CD4-positive, CD25-positive, alpha-beta regulatory T cell (primary cell): ENCODE measurements around the gene RPTOR. TPM values are rescaled to one million over a fixed set of nuclear protein-coding genes. Genes with fewer than 3 reads are reported as not detected.
A peak's percentile ranks its signal among the peaks of the same experiment; 100 is the strongest.

Experiments
- ATAC-seq, 2 donors: fragments of 150-1000 bp; cut with Tn5 transposase; one replicate each; pipeline ENCODE4 v1.10.0; 2021; ENCODE audit warnings: low read depth in 2 of 2, moderate number of reproducible peaks in 2 of 2, moderate library complexity in 1 of 2
- DNase-seq, 3 donors: peaks; one replicate each; pipeline versions ENCODE4 v3.0.0 to v3.0.0-alpha.2; 2012 to 2022; ENCODE audit warnings: mixed read lengths in 1 of 3
- H3K27ac ChIP-seq: one replicate; pipeline ENCODE4 v1.7.0; 2013; ENCODE audit warnings: mild to moderate bottlenecking, low read length; ENCODE audit not compliant: insufficient read depth, poor library complexity, severe bottlenecking
- H3K27me3 ChIP-seq: one replicate; pipeline ENCODE4 v1.7.0; 2013; ENCODE audit warnings: low read length; ENCODE audit not compliant: control insufficient read depth, insufficient read depth
- H3K36me3 ChIP-seq: one replicate; pipeline ENCODE4 v1.7.0; 2013; ENCODE audit warnings: mild to moderate bottlenecking, low read length, moderate library complexity; ENCODE audit not compliant: control insufficient read depth, insufficient read depth
- H3K4me1 ChIP-seq: 2 replicates; pipeline ENCODE4 v1.7.0; 2013; ENCODE audit warnings: mild to moderate bottlenecking, low read length; ENCODE audit not compliant: insufficient read depth, control insufficient read depth, poor library complexity, severe bottlenecking
- H3K4me3 ChIP-seq: one replicate; pipeline ENCODE4 v1.7.0; 2013; ENCODE audit warnings: low read depth, mild to moderate bottlenecking, low read length, moderate library complexity
- H3K9me3 ChIP-seq, 2 experiments: 1 replicate in 1 of 2; 2 replicates in 1 of 2; pipeline ENCODE4 v1.7.0; 2013; ENCODE audit warnings: low read length in 2 of 2, mild to moderate bottlenecking in 1 of 2, moderate library complexity in 1 of 2; ENCODE audit not compliant: control insufficient read depth in 2 of 2
- H3K27ac Mint-ChIP-seq, 3 donors: one replicate each; pipeline ENCODE4 v1.8.0; 2020 to 2022; ENCODE audit warnings: mild to moderate bottlenecking in 3 of 3, mixed read lengths in 3 of 3, moderate library complexity in 2 of 3
- H3K27me3 Mint-ChIP-seq: one replicate; pipeline ENCODE4 v1.8.0; 2022; ENCODE audit warnings: mild to moderate bottlenecking, mixed read lengths
- H3K36me3 Mint-ChIP-seq: one replicate; pipeline ENCODE4 v1.8.0; 2020; ENCODE audit warnings: mixed read lengths
- H3K4me1 Mint-ChIP-seq, 4 donors: one replicate each; pipeline ENCODE4 v1.8.0; 2020 to 2022; ENCODE audit warnings: mixed read lengths in 4 of 4, mild to moderate bottlenecking in 1 of 4
- H3K4me3 Mint-ChIP-seq, 4 donors: one replicate each; pipeline ENCODE4 v1.8.0; 2020 to 2022; ENCODE audit warnings: mild to moderate bottlenecking in 4 of 4, mixed read lengths in 4 of 4, moderate library complexity in 3 of 4
- H3K9me3 Mint-ChIP-seq, 7 donors: one replicate each; pipeline ENCODE4 v1.8.0; 2020 to 2022; ENCODE audit warnings: mixed read lengths in 7 of 7, mild to moderate bottlenecking in 3 of 7, moderate library complexity in 2 of 7
- polyA plus RNA-seq, 4 donors: library from polyadenylated mRNA; unstranded; fragments of 300-500 nt; fragmentation: Illumina TruSeq; gene quantifications; one replicate each; pipeline ENCODE4 v1.2.3, GENCODE V29; 2021
- total RNA-seq: library from RNA; stranded (reverse); gene quantifications from one replicate; pipeline ENCODE4 v1.2.3, GENCODE V29; 2022

RPTOR gene
- total and polyA plus RNA-seq, 5 donors from 2014 or later, result 4.7 to 70.1 (median 8.2) TPM

- DNase-seq, result no peak
- Histone ChIP-seq H3K4me1 (no peaks in the 10 kb centered on the region), H3K36me3 (peaks cover 36% of the 10 kb centered on the region), H3K4me3 (no peak overlapping the region), H3K9me3 (no peaks in the 10 kb centered on the region), H3K27ac (no peak overlapping the region), H3K27me3 (no peaks in the 10 kb centered on the region)
- Mint-ChIP-seq H3K9me3 (no peaks in the 10 kb centered on the region), H3K36me3 (peaks cover 21% of the 10 kb centered on the region), H3K27ac (no peak overlapping the region), H3K4me3 (no peak overlapping the region), H3K4me1 (peaks cover 0 to 7% (median under 1%) of the 10 kb centered on the region in 4 donors), H3K27me3 (no peaks in the 10 kb centered on the region)
- ATAC-seq, result no peak
Measured at GRCh38 chr17:80925688-80926335, 381.2 kb downstream of the RPTOR start.

- ATAC-seq (no peak), DNase-seq (no peak)
- H3K27me3 Mint-ChIP-seq, result no peaks in the 10 kb centered on the region
- no peak overlapping the region for H3K4me3 ChIP-seq
- H3K4me3 Mint-ChIP-seq, result no peak overlapping the region
- peaks cover 0 to 7% (median 0%) of the 10 kb centered on the region in 4 donors for H3K4me1 Mint-ChIP-seq
- peaks cover 36% of the 10 kb centered on the region for H3K36me3 ChIP-seq
- H3K27ac Mint-ChIP-seq, result peak overlapping the region in 1 of 3 donors; percentile 33
- H3K36me3 Mint-ChIP-seq, result peaks cover 20% of the 10 kb centered on the region
- H3K27ac ChIP-seq, result no peak overlapping the region
- H3K9me3 ChIP-seq, result no peaks in the 10 kb centered on the region
- H3K4me1 ChIP-seq, result no peaks in the 10 kb centered on the region
- no peaks in the 10 kb centered on the region for H3K9me3 Mint-ChIP-seq
- no peaks in the 10 kb centered on the region for H3K27me3 ChIP-seq
Measured at GRCh38 chr17:80926591-80927250, 382.1 kb downstream of the RPTOR start.

GRCh38 chr17:80927791-80928216, 383.2 kb downstream of the RPTOR start:
- Mint-ChIP-seq H3K9me3 (no peaks in the 10 kb centered on the region), H3K4me1 (peaks cover 0 to 7% (median 0%) of the 10 kb centered on the region in 4 donors), H3K27me3 (no peaks in the 10 kb centered on the region), H3K27ac (peak overlapping the region in 1 of 3 donors; percentile 27), H3K4me3 (no peak overlapping the region), H3K36me3 (peaks cover 20% of the 10 kb centered on the region)
- Histone ChIP-seq H3K4me3 (no peak overlapping the region), H3K27ac (no peak overlapping the region), H3K9me3 (no peaks in the 10 kb centered on the region), H3K36me3 (peaks cover 36% of the 10 kb centered on the region), H3K27me3 (no peaks in the 10 kb centered on the region), H3K4me1 (no peaks in the 10 kb centered on the region)
- DNase-seq (no peak), ATAC-seq (no peak)

GRCh38 chr17:80929449-80929848, 384.8 kb downstream of the RPTOR start:
- H3K4me1 Mint-ChIP-seq, result peaks cover 0 to 14% (median 0%) of the 10 kb centered on the region in 4 donors
- Histone ChIP-seq H3K9me3 (no peaks in the 10 kb centered on the region), H3K4me3 (no peak overlapping the region), H3K4me1 (no peaks in the 10 kb centered on the region), H3K27ac (no peak overlapping the region), H3K36me3 (peaks cover 29% of the 10 kb centered on the region), H3K27me3 (no peaks in the 10 kb centered on the region)
- H3K36me3 Mint-ChIP-seq, result peaks cover 15% of the 10 kb centered on the region
- ATAC-seq (no peak), DNase-seq (no peak)
- no peaks in the 10 kb centered on the region for H3K27me3 Mint-ChIP-seq
- no peak overlapping the region for H3K27ac Mint-ChIP-seq
- no peak overlapping the region for H3K4me3 Mint-ChIP-seq
- no peaks in the 10 kb centered on the region for H3K9me3 Mint-ChIP-seq

- Mint-ChIP-seq H3K9me3 (no peaks in the 10 kb centered on the region), H3K36me3 (peaks cover 16% of the 10 kb centered on the region), H3K27me3 (no peaks in the 10 kb centered on the region), H3K27ac (peak overlapping the region in 1 of 3 donors; percentile 44), H3K4me1 (peaks cover 0 to 14% (median 0%) of the 10 kb centered on the region in 4 donors), H3K4me3 (no peak overlapping the region)
- H3K9me3 ChIP-seq, result no peaks in the 10 kb centered on the region
- no peak overlapping the region for H3K4me3 ChIP-seq
- H3K36me3 ChIP-seq, result peaks cover 22% of the 10 kb centered on the region
- no peaks in the 10 kb centered on the region for H3K4me1 ChIP-seq
- ATAC-seq (no peak), DNase-seq (no peak)
- H3K27ac ChIP-seq, result no peak overlapping the region
- no peaks in the 10 kb centered on the region for H3K27me3 ChIP-seq
Measured at GRCh38 chr17:80930335-80931279, 386.0 kb downstream of the RPTOR start.

GRCh38 chr17:80931421-80932265, 387.0 kb downstream of the RPTOR start:
- Histone ChIP-seq H3K36me3 (peaks cover 11% of the 10 kb centered on the region), H3K4me3 (no peak overlapping the region), H3K4me1 (no peaks in the 10 kb centered on the region), H3K9me3 (no peaks in the 10 kb centered on the region), H3K27ac (no peak overlapping the region), H3K27me3 (no peaks in the 10 kb centered on the region)
- Mint-ChIP-seq H3K27ac (peak overlapping the region in 2 of 3 donors; percentile 11 to 23), H3K4me1 (peaks cover 0 to 14% (median 0%) of the 10 kb centered on the region in 4 donors), H3K27me3 (no peaks in the 10 kb centered on the region), H3K9me3 (no peaks in the 10 kb centered on the region), H3K36me3 (peaks cover 11% of the 10 kb centered on the region), H3K4me3 (no peak overlapping the region)
- no peak for ATAC-seq
- DNase-seq, result no peak

GRCh38 chr17:80935526-80935925, 390.9 kb downstream of the RPTOR start:
- no peak for ATAC-seq
- no peak overlapping the region for H3K27ac ChIP-seq
- H3K4me3 ChIP-seq, result no peak overlapping the region
- H3K9me3 ChIP-seq, result no peaks in the 10 kb centered on the region
- H3K36me3 ChIP-seq, result no peaks in the 10 kb centered on the region
- H3K4me1 ChIP-seq, result peaks cover 19% of the 10 kb centered on the region
- no peaks in the 10 kb centered on the region for H3K27me3 ChIP-seq
- no peaks in the 10 kb centered on the region for H3K27me3 Mint-ChIP-seq
- peaks cover 10 to 20% (median 18%) of the 10 kb centered on the region in 4 donors for H3K4me1 Mint-ChIP-seq
- H3K9me3 Mint-ChIP-seq, result peaks cover 0 to 2% (median 0%) of the 10 kb centered on the region in 7 donors
- DNase-seq, result no peak
- peaks cover 3% of the 10 kb centered on the region for H3K36me3 Mint-ChIP-seq
- no peak overlapping the region for H3K4me3 Mint-ChIP-seq
- H3K27ac Mint-ChIP-seq, result no peak overlapping the region
